GM21381 (cell line): ENCODE results near the gene PARD3.

ENCODE experiments used
- ATAC-seq: cut with Tn5 transposase; IDR thresholded peaks from one replicate; pipeline ENCODE4 v1.9.1; 2021; ENCODE audit warnings: mild to moderate bottlenecking, moderate library complexity; ENCODE audit not compliant: unreplicated experiment

The PARD3 gene

GRCh38 chr10:34825414-34825813, 10.3 kb upstream of the PARD3 start:
- no peak for ATAC-seq

- no peak for ATAC-seq
These were observed 9.8 kb upstream of the PARD3 start for GRCh38 chr10:34824870-34825269.

GRCh38 chr10:34821587-34822585, 6.8 kb upstream of the PARD3 start:
- no peak for ATAC-seq

- ATAC-seq: no peak
These were observed 2.5 kb upstream of the PARD3 start for GRCh38 chr10:34817586-34817985.

GRCh38 chr10:34817054-34817453, 2.0 kb upstream of the PARD3 start:
- no peak for ATAC-seq

- no peak for ATAC-seq
These were observed 1.5 kb upstream of the PARD3 start for GRCh38 chr10:34816501-34817002.

- ATAC-seq: no peak
These were observed 995 bp upstream of the PARD3 start for GRCh38 chr10:34816085-34816496.

GRCh38 chr10:34814913-34815184, 247 bp downstream of the PARD3 start:
- ATAC-seq: peak; percentile 10

GRCh38 chr10:34814223-34814912, 728 bp downstream of the PARD3 start:
- peak; percentile 32 for ATAC-seq

- ATAC-seq: no peak
These were observed 1.4 kb downstream of the PARD3 start for GRCh38 chr10:34813626-34814222.

- no peak for ATAC-seq
These were observed 2.3 kb downstream of the PARD3 start for GRCh38 chr10:34812771-34813170.

GRCh38 chr10:34811968-34812514, 3.1 kb downstream of the PARD3 start:
- no peak for ATAC-seq

- no peak for ATAC-seq
These were observed 3.7 kb downstream of the PARD3 start for GRCh38 chr10:34811126-34811967.

- ATAC-seq: peak; percentile 17
These were observed 5.3 kb downstream of the PARD3 start for GRCh38 chr10:34809796-34810195.

- ATAC-seq: peak; percentile 58
These were observed 6.0 kb downstream of the PARD3 start for GRCh38 chr10:34808801-34809745.

GRCh38 chr10:34808336-34808735, 6.8 kb downstream of the PARD3 start:
- ATAC-seq: no peak

GRCh38 chr10:34804306-34804705, 10.8 kb downstream of the PARD3 start:
- no peak for ATAC-seq

GRCh38 chr10:34802692-34803091, 12.4 kb downstream of the PARD3 start:
- ATAC-seq: no peak

GRCh38 chr10:34801097-34801733, 13.9 kb downstream of the PARD3 start:
- ATAC-seq: no peak
